HG02840 (cell line): ENCODE measurements around the gene GLIS1.

ENCODE experiments used
- ATAC-seq: cut with Tn5 transposase; IDR thresholded peaks from one replicate; pipeline ENCODE4 v1.9.1; 2021; ENCODE audit warnings: mild to moderate bottlenecking, moderate library complexity, moderate number of reproducible peaks; ENCODE audit not compliant: unreplicated experiment, low FRiP score

GLIS1 gene

GRCh38 chr1:53620061-53620855, 118.7 kb downstream of the GLIS1 start:
- ATAC-seq: no peak

- no peak for ATAC-seq
Measured at GRCh38 chr1:53619367-53620060, 119.5 kb downstream of the GLIS1 start.

GRCh38 chr1:53618500-53619366, 120.2 kb downstream of the GLIS1 start:
- no peak for ATAC-seq

GRCh38 chr1:53617851-53618499, 121.0 kb downstream of the GLIS1 start:
- no peak for ATAC-seq

- no peak for ATAC-seq
Measured at GRCh38 chr1:53617382-53617781, 121.6 kb downstream of the GLIS1 start.

GRCh38 chr1:53616927-53617326, 122.0 kb downstream of the GLIS1 start:
- ATAC-seq: no peak

- no peak for ATAC-seq
Measured at GRCh38 chr1:53616511-53616910, 122.5 kb downstream of the GLIS1 start.

- ATAC-seq: no peak
Measured at GRCh38 chr1:53615101-53615500, 123.9 kb downstream of the GLIS1 start.

- no peak for ATAC-seq
Measured at GRCh38 chr1:53614231-53615021, 124.5 kb downstream of the GLIS1 start.

GRCh38 chr1:53608676-53609075, 130.3 kb downstream of the GLIS1 start:
- no peak for ATAC-seq

GRCh38 chr1:53608071-53608470, 130.9 kb downstream of the GLIS1 start:
- no peak for ATAC-seq

- ATAC-seq: no peak
Measured at GRCh38 chr1:53606651-53607051, 132.3 kb downstream of the GLIS1 start.

GRCh38 chr1:53606197-53606596, 132.8 kb downstream of the GLIS1 start:
- ATAC-seq: no peak

- no peak for ATAC-seq
Measured at GRCh38 chr1:53605181-53605580, 133.8 kb downstream of the GLIS1 start.

- ATAC-seq: no peak
Measured at GRCh38 chr1:53604291-53604919, 134.6 kb downstream of the GLIS1 start.

GRCh38 chr1:53603431-53603830, 135.5 kb downstream of the GLIS1 start:
- ATAC-seq: no peak

GRCh38 chr1:53601867-53602775, 136.8 kb downstream of the GLIS1 start:
- ATAC-seq: no peak

- ATAC-seq: no peak
Measured at GRCh38 chr1:53601031-53601745, 137.8 kb downstream of the GLIS1 start.
